ENCODE results near the gene STON2.

Gene STON2

DNA sequence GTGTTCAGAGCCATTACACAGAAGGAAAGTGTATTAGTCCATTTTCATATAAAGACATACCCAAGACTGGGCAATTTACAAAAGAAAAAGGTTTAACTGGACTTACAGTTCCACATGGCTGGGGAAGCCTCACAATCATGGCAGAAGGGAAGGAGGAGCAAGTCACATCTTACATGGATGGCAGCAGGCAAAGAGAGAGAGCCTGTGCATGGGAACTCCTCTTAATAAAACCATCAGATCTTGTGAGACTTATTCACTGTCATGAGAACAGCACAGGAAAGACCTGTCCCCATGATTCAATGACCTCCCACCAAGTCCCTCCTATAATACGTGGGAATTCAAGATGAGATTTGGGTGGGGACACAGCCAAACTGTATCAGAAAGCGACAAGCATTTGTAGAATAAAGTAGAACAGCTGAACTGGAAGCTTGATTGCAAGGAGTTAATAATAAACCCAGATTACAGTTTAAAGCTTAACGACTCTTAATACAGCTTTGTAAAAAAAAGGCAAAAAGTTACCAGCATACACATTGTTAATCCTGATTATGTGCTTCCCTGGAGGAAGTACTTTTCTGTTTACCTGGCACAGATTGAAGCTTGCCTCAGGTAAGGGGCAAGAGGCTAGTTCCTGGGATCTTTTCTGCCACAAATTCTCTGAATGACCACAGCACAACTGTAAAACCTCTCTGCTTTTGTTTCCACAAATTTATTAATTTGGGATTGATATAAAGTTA, 18.1 kb upstream of the STON2 start:
- no peak for DNase-seq

DNA sequence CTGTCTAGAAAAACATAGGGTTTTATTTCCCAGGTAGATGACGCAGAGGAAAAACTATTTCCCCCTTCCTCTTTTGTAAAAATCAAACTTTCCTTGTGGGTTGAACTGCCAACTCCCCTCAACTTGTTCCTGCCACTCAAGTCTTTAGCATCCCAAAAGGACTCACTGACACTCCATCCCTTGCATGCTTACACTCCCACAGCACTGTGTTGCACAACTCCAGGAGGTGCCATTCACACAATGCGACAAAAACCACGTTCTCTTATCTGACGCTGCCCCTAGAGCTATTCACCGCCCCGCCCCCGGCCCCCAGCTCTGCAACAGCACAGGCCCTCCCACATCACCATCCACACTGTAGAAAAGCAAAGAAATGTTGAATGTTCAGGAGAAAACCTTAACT, 16.9 kb upstream of the STON2 start:
- DNase-seq = no peak

DNA sequence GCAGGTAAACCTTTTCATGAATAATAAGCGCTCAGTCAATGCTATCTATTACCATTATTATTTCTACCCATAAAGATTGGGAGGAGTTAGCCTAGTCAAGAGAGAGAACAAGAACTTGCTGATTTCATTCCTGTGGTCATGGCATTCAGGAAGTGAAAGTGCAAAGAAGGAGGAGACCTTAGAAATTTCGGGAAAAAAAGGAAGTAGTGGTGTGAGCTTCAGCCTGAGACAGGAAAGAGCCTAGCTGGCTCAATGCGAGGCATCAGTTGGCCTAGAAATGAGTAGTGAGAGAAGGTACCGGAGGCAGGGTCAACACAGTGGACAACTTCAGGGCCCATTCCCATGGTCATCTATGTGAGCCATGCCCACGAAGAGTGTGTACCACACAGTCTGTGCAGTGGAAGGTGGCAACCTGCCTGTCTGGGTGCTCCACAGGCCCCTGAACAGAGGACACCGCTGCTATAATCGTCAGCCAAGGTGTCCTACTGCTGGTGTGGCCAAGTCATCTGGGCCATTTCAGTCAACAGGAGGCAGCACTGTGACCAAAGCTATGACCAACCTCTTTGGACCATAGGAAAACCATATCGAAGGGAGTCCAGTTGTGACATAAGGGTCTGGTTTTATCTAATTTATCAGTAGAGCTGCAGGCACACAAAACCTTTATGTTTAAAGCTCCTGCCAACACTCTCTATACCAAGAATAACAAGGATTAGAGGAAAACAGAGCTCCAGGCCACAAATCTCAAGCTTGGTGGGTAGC, 16.2 kb upstream of the STON2 start:
- DNase-seq = no peak

- no peak for DNase-seq
Measured at GRCh38 chr14:81415781-81416180, 15.7 kb upstream of the STON2 start.

- DNase-seq = no peak
Measured at GRCh38 chr14:81414123-81414522, 14.0 kb upstream of the STON2 start.

DNA sequence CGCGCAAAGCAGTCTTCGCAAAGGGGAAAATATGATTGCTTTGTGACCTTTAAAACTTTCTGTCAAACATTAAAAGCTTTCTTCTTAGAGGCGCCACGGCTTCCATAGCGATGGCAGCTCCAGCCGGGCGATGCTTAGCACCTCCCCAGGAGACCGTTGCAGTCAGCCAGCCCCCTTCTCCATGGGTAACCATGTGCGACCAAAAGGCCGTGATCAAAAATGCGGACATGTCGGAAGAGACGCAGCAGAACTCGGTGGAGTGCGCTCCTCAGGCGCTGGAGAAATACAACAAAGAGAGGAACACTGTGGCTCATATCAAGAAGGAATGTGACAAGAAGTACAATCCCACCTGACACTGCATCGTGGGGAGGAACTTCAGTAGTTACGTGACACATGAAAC, 12.7 kb upstream of the STON2 start:
- DNase-seq = no peak

DNA sequence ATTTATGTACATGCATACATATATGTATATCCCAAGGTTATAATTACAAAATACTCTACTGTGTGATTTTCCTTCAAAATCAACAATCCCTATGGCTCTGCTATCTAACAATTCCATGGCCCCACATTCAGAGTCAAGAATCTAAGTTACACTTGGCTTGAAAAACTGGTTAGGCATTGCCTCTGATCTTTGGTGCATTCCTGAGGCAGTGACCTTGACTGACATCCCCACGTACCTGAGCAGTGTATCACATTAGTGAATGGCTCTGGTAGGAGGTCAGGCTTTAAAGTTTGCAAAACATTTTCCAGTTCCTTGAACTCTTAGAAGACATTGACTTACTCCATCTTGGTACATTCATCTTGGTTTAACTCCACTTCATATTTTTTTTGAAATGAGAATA, 8.5 kb upstream of the STON2 start:
- no peak for DNase-seq

DNA sequence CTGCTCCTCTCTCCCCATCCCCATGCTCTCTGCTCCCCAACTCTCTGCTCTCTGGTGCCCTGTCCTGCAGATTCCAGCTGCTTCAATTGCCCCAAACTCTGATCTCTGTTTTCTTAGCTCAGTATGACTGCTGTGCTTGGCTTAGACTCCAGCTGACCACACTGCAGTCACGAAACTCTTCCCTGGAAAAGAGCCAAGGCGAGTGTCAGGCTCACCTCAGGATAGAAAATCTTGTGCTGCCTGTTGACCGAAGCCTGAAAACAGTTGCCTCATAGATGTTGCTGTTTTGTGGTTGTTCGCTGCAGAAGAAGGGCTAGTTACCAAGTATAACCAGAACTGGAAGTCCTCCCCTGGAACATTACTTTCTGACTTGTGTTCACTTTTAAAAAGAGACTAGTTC, 6.7 kb upstream of the STON2 start:
- DNase-seq = no peak

GRCh38 chr14:81402123-81402495, 2.0 kb upstream of the STON2 start:
- DNase-seq = no peak

DNA sequence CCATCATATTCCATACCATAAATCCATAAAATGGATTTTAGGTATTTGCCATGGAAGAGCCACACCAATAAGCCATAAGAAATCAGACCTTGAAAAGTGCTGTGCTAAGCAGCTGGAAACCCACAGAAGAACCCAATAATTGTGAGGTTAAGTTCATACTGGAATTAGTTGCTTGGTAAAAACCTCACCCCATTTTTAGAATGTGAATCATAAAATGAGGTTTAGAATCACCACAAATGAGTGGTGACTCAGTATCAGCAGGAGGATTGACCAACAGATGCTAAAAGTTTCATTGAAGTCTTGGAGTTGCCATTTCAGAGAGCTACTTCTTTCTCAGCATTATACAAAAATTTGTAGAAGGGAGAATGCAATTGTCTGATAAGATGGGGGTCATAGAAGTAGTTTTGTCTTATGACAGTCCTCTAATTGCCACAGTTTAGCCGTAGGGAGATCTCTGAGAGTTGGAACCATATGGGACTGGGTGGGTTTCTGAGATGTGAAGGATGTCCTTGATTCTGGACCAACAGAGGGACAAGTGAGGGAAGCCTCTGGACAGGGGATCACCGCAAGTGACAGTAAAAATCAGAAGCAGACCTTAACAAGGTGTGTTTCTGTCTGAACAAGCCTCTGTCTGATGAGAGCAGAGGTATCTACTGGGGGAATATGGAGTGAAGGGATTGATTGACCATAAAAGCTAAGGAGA, 1.4 kb upstream of the STON2 start:
- DNase-seq = no peak

DNA sequence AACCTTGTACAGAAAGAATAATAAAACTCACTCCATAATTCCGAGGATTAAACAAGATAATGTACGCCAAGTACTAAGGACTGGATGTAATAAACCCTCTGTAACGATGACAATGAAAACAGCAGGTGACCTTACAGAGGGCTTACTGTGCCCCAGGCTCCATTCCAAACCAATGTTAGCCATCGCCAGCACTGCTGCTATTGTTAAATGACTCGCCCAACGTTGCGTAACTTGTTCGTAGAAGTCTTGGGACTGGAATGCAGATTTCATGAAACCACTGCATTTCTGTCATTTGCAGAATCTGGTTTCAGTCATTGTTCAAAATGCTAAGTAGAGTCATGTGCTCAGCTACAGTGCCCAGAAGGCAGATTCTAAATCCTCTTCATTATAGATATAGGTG, 728 bp upstream of the STON2 start:
- DNase-seq = no peak

DNA sequence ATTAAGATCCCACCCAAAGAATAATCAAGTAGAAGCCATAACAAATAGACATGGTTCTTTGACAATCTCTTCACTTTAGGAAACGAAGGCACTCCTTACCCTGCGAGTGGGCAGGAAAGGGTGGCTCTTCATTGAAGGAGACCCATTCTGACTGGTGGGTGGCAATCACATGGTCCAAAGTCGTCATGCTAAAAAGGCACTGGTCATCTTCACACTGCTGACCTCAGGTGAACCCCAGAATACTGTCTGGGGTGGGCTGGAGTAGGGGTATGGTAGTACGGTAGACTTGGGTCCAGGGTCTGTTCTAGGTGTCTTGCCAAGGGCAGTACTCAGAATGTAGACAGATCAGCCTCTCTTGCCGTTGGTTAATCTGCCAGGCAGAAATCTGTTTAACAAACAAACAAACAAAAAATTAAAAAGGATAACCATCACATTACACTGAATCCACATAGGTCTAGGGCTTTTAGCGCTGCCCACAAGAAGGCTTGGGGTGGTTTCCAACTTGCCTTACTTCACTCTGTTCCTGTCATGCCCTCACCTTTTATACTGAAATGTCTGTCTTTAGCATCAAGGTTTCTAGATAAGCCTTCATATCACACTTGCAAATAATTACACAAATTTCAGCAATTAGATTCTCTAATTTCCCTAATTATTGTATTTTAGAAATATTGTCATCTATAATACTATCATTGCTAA, 1.8 kb downstream of the STON2 start:
- no peak for DNase-seq

- no peak for DNase-seq
Measured at GRCh38 chr14:81396113-81396512, 4.0 kb downstream of the STON2 start.

DNA sequence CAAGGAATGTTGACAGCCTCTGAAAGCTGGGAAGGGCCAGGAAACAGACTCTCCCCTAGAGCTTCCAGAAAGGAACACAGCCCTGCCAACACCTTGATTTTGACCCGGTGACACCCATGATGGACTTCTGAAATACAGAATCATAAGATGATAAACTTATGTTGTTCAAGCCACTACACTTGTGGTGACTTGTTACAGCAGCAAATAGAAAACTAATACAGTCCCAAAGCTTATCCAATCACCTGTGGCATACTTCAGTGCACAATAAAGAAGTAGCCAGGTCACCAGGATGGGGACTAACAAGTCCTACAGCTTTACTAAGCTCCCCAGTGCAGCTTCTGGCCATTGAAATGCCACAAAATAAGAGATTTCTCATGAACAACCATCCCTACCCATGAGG, 5.4 kb downstream of the STON2 start:
- no peak for DNase-seq

- no peak for DNase-seq
Measured at GRCh38 chr14:81392976-81393643, 7.0 kb downstream of the STON2 start.

DNA sequence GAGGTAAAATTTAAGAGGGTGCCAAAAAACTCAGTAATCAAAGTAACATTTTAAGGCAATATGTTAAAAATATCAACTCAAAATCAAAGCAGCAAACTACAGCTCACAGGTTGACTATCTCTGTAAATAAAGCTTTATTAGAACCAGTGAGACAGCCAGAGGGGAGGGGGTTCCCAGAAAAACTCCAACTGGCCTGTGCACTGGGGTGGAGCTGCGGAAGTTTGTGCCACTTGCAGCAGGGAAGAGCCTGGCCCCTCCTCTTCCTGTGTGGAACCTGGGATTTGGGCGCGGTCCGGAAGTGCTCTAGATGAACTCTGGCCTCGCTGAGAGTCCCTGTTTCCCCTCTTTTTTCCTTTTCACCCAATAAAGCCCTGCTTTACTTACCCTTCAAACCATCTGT, 8.1 kb downstream of the STON2 start:
- no peak for DNase-seq

GRCh38 chr14:81390696-81391095, 9.4 kb downstream of the STON2 start:
- DNase-seq = no peak

GRCh38 chr14:81388336-81388735, 11.8 kb downstream of the STON2 start:
- DNase-seq = no peak

- DNase-seq = no peak
Measured at GRCh38 chr14:81386290-81386745, 13.8 kb downstream of the STON2 start.

GRCh38 chr14:81385886-81386285, 14.2 kb downstream of the STON2 start:
- DNase-seq = no peak

GRCh38 chr14:81385419-81385818, 14.7 kb downstream of the STON2 start:
- DNase-seq = no peak

GRCh38 chr14:81384900-81385299, 15.2 kb downstream of the STON2 start:
- DNase-seq = no peak
